ENCODE data around the gene LTF. TPM values are rescaled to one million over a fixed set of nuclear protein-coding genes. Genes with fewer than 3 reads are reported as not detected.

LTF gene
- total and polyA plus RNA-seq, 8 donors = 6.9 to 21.0 (median 11.2) TPM

- Histone ChIP-seq H3K36me3 (no peaks in the 10 kb centered on the region), H3K4me3 (no peak overlapping the region), H3K9me3 (no peaks in the 10 kb centered on the region), H3K4me1 (no peaks in the 10 kb centered on the region), H3K27ac (no peak overlapping the region), H3K27me3 (no peaks in the 10 kb centered on the region)
- intact Hi-C loops (cut with DNase I) = loop anchor here in 1 of 3 donors (10.0 kb wide), 1 partner anchor 417 kb away; no protein-coding TSS in a partner anchor
- DNase-seq (no peak), ATAC-seq (no peak), FAIRE-seq (no peak)
- WGBS, 2 donors = 83 to 92% methylated on average over 6 of the region's 6 CpGs
- no peak for TF ChIP-seq CTCF (IDR thresholded peaks at IDR 0.05)
These were observed 13.1 kb upstream of the LTF start for GRCh38 chr3:46477756-46478155.

- FAIRE-seq = no peak
- WGBS, 2 donors = 79 to 81% methylated on average over 4 of the region's 4 CpGs
- peak in 1 of 6 donors; percentile 7 for DNase-seq
These were observed 12.4 kb upstream of the LTF start for GRCh38 chr3:46477145-46477544.

GRCh38 chr3:46472736-46473135 is 8.0 kb upstream of the LTF start:
- Histone ChIP-seq H3K27me3 (no peaks in the 10 kb centered on the region), H3K27ac (no peak overlapping the region), H3K36me3 (no peaks in the 10 kb centered on the region), H3K9me3 (no peaks in the 10 kb centered on the region), H3K4me1 (peaks cover 0 to 26% (median 0%) of the 10 kb centered on the region in 3 donors), H3K4me3 (no peak overlapping the region)
- WGBS, 2 donors = 92% methylated on average over 2 of the region's 2 CpGs
- ATAC-seq (no peak), FAIRE-seq (no peak), DNase-seq (no peak)
- no peak for TF ChIP-seq CTCF (IDR thresholded peaks at IDR 0.05)
- intact Hi-C loops (cut with DNase I) = loop anchor here in 1 of 3 donors (10.0 kb wide), 1 partner anchor 422 kb away; no protein-coding TSS in a partner anchor

More at GRCh38 chr3:46477145-46477544, 12.4 kb upstream of the LTF start:
- Histone ChIP-seq H3K36me3 (no peaks in the 10 kb centered on the region), H3K27ac (no peak overlapping the region), H3K27me3 (no peaks in the 10 kb centered on the region), H3K4me3 (no peak overlapping the region), H3K4me1 (no peaks in the 10 kb centered on the region), H3K9me3 (no peaks in the 10 kb centered on the region)
- TF ChIP-seq CTCF (IDR thresholded peaks at IDR 0.05) = no peak
- peak in 1 of 4 donors; percentile 33 for ATAC-seq
- intact Hi-C loops (cut with DNase I) = loop anchor here in 1 of 3 donors (10.0 kb wide), 1 partner anchor 418 kb away; no protein-coding TSS in a partner anchor

GRCh38 chr3:46471371-46471914 is 6.7 kb upstream of the LTF start:
- intact Hi-C loops (cut with DNase I) = loop anchor here in 1 of 3 donors (10.0 kb wide), 1 partner anchor 423 kb away; no protein-coding TSS in a partner anchor
- Histone ChIP-seq H3K36me3 (no peaks in the 10 kb centered on the region), H3K4me1 (peaks cover 0 to 30% (median 0%) of the 10 kb centered on the region in 3 donors), H3K27me3 (no peaks in the 10 kb centered on the region), H3K4me3 (no peak overlapping the region), H3K9me3 (no peaks in the 10 kb centered on the region), H3K27ac (peak overlapping the region in 2 of 4 donors; percentile 80 to 82)
- no peak for TF ChIP-seq CTCF (IDR thresholded peaks at IDR 0.05)
- DNase-seq (no peak), FAIRE-seq (no peak), ATAC-seq (peak in 1 of 4 donors; percentile 1)
- WGBS, 2 donors = 93 to 97% methylated on average over 5 of the region's 5 CpGs

DNA sequence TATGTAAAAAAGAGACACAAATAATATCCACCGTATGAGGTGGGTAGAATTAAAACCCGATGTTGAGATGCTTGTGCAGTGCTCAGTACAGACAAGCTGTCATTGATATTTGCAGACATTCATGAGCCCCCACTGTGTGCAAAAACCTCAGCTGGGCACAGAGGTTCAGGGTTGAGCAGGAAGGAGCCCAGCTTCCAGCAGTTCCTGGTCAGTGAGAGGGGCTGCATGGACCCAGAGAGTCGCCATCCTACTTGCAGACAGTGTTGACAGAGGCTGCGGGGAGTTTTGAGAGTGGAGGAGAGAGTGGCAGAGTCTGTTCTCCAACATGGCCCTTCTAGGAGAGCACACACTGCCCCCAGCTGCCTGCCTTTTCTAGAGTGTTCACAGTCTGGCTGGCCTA is 6.1 kb upstream of the LTF start:
- Histone ChIP-seq H3K36me3 (no peaks in the 10 kb centered on the region), H3K27me3 (no peaks in the 10 kb centered on the region), H3K27ac (peak overlapping the region in 2 of 4 donors; percentile 80 to 82), H3K9me3 (no peaks in the 10 kb centered on the region), H3K4me1 (peaks cover 0 to 36% (median 0%) of the 10 kb centered on the region in 3 donors), H3K4me3 (no peak overlapping the region)
- DNase-seq (no peak), ATAC-seq (peak in 2 of 4 donors; percentile 16 to 32), FAIRE-seq (no peak)
- TF ChIP-seq CTCF (IDR thresholded peaks at IDR 0.05) = no peak
- 94% methylated on average over 4 of the region's 4 CpGs for WGBS, 2 donors
- intact Hi-C loops (cut with DNase I) = loop anchor here in 1 of 3 donors (10.0 kb wide), 1 partner anchor 424 kb away; no protein-coding TSS in a partner anchor

Measured in pancreas (tissue), 10 donors.